Stimulated activated CD4-positive, alpha-beta T cell treated with anti-CD3 and anti-CD28 coated beads, Interleukin-1b, Interleukin-23, amount 100 ng/mL, for 24 hours (primary cell): ENCODE data around the gene RGS10.
"Not testable (repeated sequence)": the region's sequence is repeated elsewhere in the genome, so short reads cannot be mapped to it uniquely, and the experiment has no call there.

ENCODE experiments used
- DNase-seq, 4 experiments: peaks; one replicate each; pipeline ENCODE4 v3.0.0-alpha.2; 2020; ENCODE audit warnings: low read depth in 4 of 4, low spot score in 1 of 4

RGS10 gene

GRCh38 chr10:119542357-119542987, at the start of gene RGS10:
Gene RGS10 (minus strand): TSS chr10:119542719. CDS start chr10:119542638, 81 bp downstream.
- DNase-seq, result peak; percentile 72 to 88 (median 81)

- DNase-seq, result no peak
These were observed 45.6 kb upstream of the RGS10 start for GRCh38 chr10:119588071-119588470.

- DNase-seq, result no peak
These were observed 35.8 kb upstream of the RGS10 start for GRCh38 chr10:119578355-119578754.

GRCh38 chr10:119575991-119576390, 33.5 kb upstream of the RGS10 start:
- DNase-seq, result no peak

GRCh38 chr10:119575506-119575905, 33.0 kb upstream of the RGS10 start:
- DNase-seq, result no peak

GRCh38 chr10:119567978-119568377, 25.5 kb upstream of the RGS10 start:
- DNase-seq, result no peak

- DNase-seq, result no peak
These were observed 19.6 kb upstream of the RGS10 start for GRCh38 chr10:119562097-119562496.

GRCh38 chr10:119559511-119559910, 17.0 kb upstream of the RGS10 start:
- not testable (repeated sequence) for DNase-seq

GRCh38 chr10:119556081-119556480, 13.6 kb upstream of the RGS10 start:
- not testable (repeated sequence) for DNase-seq

GRCh38 chr10:119555178-119555784, 12.8 kb upstream of the RGS10 start:
- no peak for DNase-seq

GRCh38 chr10:119550827-119551226, 8.3 kb upstream of the RGS10 start:
- no peak for DNase-seq

GRCh38 chr10:119549247-119549999, 6.9 kb upstream of the RGS10 start:
- DNase-seq, result no peak

GRCh38 chr10:119546009-119546408, 3.5 kb upstream of the RGS10 start:
- no peak for DNase-seq

GRCh38 chr10:119545310-119545709, 2.8 kb upstream of the RGS10 start:
- DNase-seq, result no peak

GRCh38 chr10:119543814-119544642, 1.5 kb upstream of the RGS10 start:
- no peak for DNase-seq

- peak; percentile 23 to 59 (median 44) for DNase-seq
These were observed 682 bp upstream of the RGS10 start for GRCh38 chr10:119542988-119543813.

- peak; percentile 35 to 64 (median 45) for DNase-seq
These were observed 811 bp downstream of the RGS10 start for GRCh38 chr10:119541459-119542356.

- no peak for DNase-seq
These were observed 1.5 kb downstream of the RGS10 start for GRCh38 chr10:119541046-119541445.

GRCh38 chr10:119540038-119540437, 2.5 kb downstream of the RGS10 start:
- DNase-seq, result no peak
